ENCODE data around the gene MCRIP1.

Gene MCRIP1

GRCh38 chr17:81833160-81833920 is at the start of gene MCRIP1:
Gene MCRIP1, minus strand, starts transcription at chr17:81833291. Its CDS starts 8,785 bp downstream, at chr17:81824506.
- DNase-seq (ENCODE audit: low read depth), result peak; percentile 94

- no peak for DNase-seq (ENCODE audit: low read depth)
These were observed 46.0 kb upstream of the MCRIP1 start for GRCh38 chr17:81879121-81879520.

- DNase-seq (ENCODE audit: low read depth), result no peak
These were observed 45.2 kb upstream of the MCRIP1 start for GRCh38 chr17:81878294-81878693.

- DNase-seq (ENCODE audit: low read depth), result no peak
These were observed 44.5 kb upstream of the MCRIP1 start for GRCh38 chr17:81877569-81877968.

- DNase-seq (ENCODE audit: low read depth), result peak; percentile 96
These were observed 38.5 kb upstream of the MCRIP1 start for GRCh38 chr17:81871387-81872230.

- no peak for DNase-seq (ENCODE audit: low read depth)
These were observed 37.9 kb upstream of the MCRIP1 start, which contains the start of gene ARHGDIA for GRCh38 chr17:81870981-81871386. Gene ARHGDIA, minus strand, starts transcription at chr17:81871337. Its CDS starts 1,407 bp downstream, at chr17:81869930.

- DNase-seq (ENCODE audit: low read depth), result peak; percentile 16
These were observed 37.3 kb upstream of the MCRIP1 start for GRCh38 chr17:81870131-81870980.

GRCh38 chr17:81869221-81870130 is 36.4 kb upstream of the MCRIP1 start:
- DNase-seq (ENCODE audit: low read depth), result no peak

- no peak for DNase-seq (ENCODE audit: low read depth)
These were observed 35.7 kb upstream of the MCRIP1 start for GRCh38 chr17:81868674-81869220.

GRCh38 chr17:81867991-81868673 is 35.0 kb upstream of the MCRIP1 start:
- DNase-seq (ENCODE audit: low read depth), result no peak

- no peak for DNase-seq (ENCODE audit: low read depth)
These were observed 34.3 kb upstream of the MCRIP1 start for GRCh38 chr17:81867170-81867990.

- DNase-seq (ENCODE audit: low read depth), result no peak
These were observed 33.5 kb upstream of the MCRIP1 start for GRCh38 chr17:81866440-81867169.

GRCh38 chr17:81865733-81866439 is 32.8 kb upstream of the MCRIP1 start:
- DNase-seq (ENCODE audit: low read depth), result no peak

GRCh38 chr17:81865358-81865732 is 32.3 kb upstream of the MCRIP1 start:
- no peak for DNase-seq (ENCODE audit: low read depth)

- DNase-seq (ENCODE audit: low read depth), result no peak
These were observed 31.0 kb upstream of the MCRIP1 start for GRCh38 chr17:81863833-81864768.

- DNase-seq (ENCODE audit: low read depth), result no peak
These were observed 30.1 kb upstream of the MCRIP1 start for GRCh38 chr17:81863123-81863675.
